Stimulated activated naive CD8-positive, alpha-beta T cell treated with anti-CD3 and anti-CD28 coated beads, Interleukin-15, Interleukin-2, amounts not matched to agents 100 ng/mL and 50 ng/mL, for 24 hours (primary cell): ENCODE results near the gene SFTPA1.
"Not testable (repeated sequence)": the region's sequence is repeated elsewhere in the genome, so short reads cannot be mapped to it uniquely, and the experiment has no call there.

ENCODE experiments used
- H3K27ac Mint-ChIP-seq: one replicate; pipeline ENCODE4 v1.8.0; 2021; ENCODE audit warnings: mild to moderate bottlenecking, mixed read lengths
- H3K27me3 Mint-ChIP-seq: one replicate; pipeline ENCODE4 v1.8.0; 2021; ENCODE audit warnings: mixed read lengths
- H3K36me3 Mint-ChIP-seq: one replicate; pipeline ENCODE4 v1.8.0; 2021; ENCODE audit warnings: low read depth, mixed read lengths
- H3K4me1 Mint-ChIP-seq: one replicate; pipeline ENCODE4 v1.8.0; 2021; ENCODE audit warnings: low read depth, mixed read lengths
- H3K4me3 Mint-ChIP-seq: one replicate; pipeline ENCODE4 v1.8.0; 2021; ENCODE audit warnings: mild to moderate bottlenecking, mixed read lengths
- H3K9me3 Mint-ChIP-seq: one replicate; pipeline ENCODE4 v1.8.0; 2021; ENCODE audit warnings: mixed read lengths

SFTPA1 gene

GRCh38 chr10:79629955-79630327 is 19.2 kb downstream of the SFTPA1 start:
- no peak overlapping the region for H3K4me3 Mint-ChIP-seq
- no peaks in the 10 kb centered on the region for H3K36me3 Mint-ChIP-seq
- peaks cover under 1% of the 10 kb centered on the region for H3K9me3 Mint-ChIP-seq
- H3K4me1 Mint-ChIP-seq: no peaks in the 10 kb centered on the region
- no peak overlapping the region for H3K27ac Mint-ChIP-seq
- H3K27me3 Mint-ChIP-seq: peaks cover 8% of the 10 kb centered on the region

GRCh38 chr10:79636654-79637199 is 26.0 kb downstream of the SFTPA1 start:
- H3K27me3 Mint-ChIP-seq, H3K27ac Mint-ChIP-seq, H3K9me3 Mint-ChIP-seq, H3K36me3 Mint-ChIP-seq, H3K4me1 Mint-ChIP-seq, H3K4me3 Mint-ChIP-seq: not testable (repeated sequence)

DNA sequence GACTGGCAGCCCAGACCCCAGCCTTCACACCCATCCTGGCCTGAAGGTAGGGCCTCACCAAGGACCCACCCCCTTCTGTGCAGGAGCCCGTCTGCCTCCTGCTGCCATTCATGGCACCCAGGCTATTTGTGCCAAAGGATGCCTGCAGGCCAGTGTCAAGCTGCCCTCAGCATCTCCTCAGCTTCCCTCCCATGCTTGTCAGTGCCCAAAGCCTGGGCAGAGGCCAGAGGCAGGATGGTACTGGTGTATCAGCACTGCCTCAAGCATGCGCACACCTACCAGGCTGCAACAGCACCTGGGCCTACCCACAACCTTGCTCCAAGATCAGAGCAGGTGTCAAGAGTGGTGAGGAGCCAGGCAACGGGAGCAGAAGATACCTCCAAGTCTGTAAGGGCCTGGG is 27.6 kb downstream of the SFTPA1 start:
- H3K4me3 Mint-ChIP-seq: no peak overlapping the region
- H3K27ac Mint-ChIP-seq: no peak overlapping the region
- no peaks in the 10 kb centered on the region for H3K36me3 Mint-ChIP-seq
- no peaks in the 10 kb centered on the region for H3K27me3 Mint-ChIP-seq
- no peaks in the 10 kb centered on the region for H3K9me3 Mint-ChIP-seq
- no peaks in the 10 kb centered on the region for H3K4me1 Mint-ChIP-seq

- H3K9me3 Mint-ChIP-seq, H3K4me3 Mint-ChIP-seq, H3K27ac Mint-ChIP-seq, H3K27me3 Mint-ChIP-seq, H3K4me1 Mint-ChIP-seq, H3K36me3 Mint-ChIP-seq: not testable (repeated sequence)
Measured at GRCh38 chr10:79652695-79653094, 42.0 kb downstream of the SFTPA1 start.

DNA sequence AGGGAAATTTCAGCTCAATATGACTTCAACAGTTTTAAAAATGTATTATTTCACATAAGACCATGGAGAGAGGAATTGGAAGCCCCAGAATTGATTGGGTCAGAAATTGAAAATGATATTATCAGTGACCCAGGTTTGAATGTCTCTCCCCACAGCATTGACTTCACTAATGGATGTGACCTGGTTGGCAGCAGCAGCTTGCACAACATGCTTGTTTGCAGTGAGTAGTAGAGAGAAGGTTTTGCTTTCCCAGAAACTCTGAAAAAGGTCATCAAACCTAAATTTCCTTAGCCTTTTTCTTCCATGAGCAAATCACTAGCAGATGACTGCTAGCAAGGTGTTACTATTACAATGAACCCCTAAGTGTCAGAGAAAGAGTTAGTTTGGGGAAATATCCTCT is 52.5 kb downstream of the SFTPA1 start:
- H3K4me1 Mint-ChIP-seq, H3K4me3 Mint-ChIP-seq: not testable (repeated sequence)

DNA sequence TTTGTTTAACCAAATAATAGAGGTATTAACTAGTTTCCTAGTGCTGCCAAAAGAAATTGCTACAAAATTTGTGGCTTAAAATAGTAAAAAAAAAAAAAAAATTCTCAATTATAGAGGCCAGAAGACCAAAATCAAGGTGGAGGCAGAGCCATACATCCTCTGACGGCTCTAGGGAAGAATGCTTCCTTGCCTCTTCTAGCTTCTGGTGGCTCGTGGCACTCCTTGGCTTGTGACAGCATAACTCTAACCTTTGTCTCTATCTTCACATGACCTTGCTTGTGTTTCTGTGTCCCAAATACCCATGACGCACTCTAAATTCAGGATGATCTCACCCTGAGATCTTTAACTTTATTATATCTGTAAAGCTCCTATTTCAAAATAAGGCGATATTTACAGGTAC is 53.9 kb downstream of the SFTPA1 start:
- not testable (repeated sequence) for H3K9me3 Mint-ChIP-seq, H3K27ac Mint-ChIP-seq, H3K27me3 Mint-ChIP-seq, H3K4me3 Mint-ChIP-seq, H3K36me3 Mint-ChIP-seq, H3K4me1 Mint-ChIP-seq

More for the DNA sequence above, 52.5 kb downstream of the SFTPA1 start:
- not testable (repeated sequence) for H3K27ac Mint-ChIP-seq, H3K27me3 Mint-ChIP-seq, H3K36me3 Mint-ChIP-seq, H3K9me3 Mint-ChIP-seq
